HG03159 (cell line): Measurements from ENCODE around the gene CSMD2.

Source experiments
- ATAC-seq: cut with Tn5 transposase; IDR thresholded peaks from one replicate; pipeline ENCODE4 v1.9.1; 2021; ENCODE audit warnings: mild to moderate bottlenecking, moderate library complexity; ENCODE audit not compliant: unreplicated experiment

The CSMD2 gene

DNA sequence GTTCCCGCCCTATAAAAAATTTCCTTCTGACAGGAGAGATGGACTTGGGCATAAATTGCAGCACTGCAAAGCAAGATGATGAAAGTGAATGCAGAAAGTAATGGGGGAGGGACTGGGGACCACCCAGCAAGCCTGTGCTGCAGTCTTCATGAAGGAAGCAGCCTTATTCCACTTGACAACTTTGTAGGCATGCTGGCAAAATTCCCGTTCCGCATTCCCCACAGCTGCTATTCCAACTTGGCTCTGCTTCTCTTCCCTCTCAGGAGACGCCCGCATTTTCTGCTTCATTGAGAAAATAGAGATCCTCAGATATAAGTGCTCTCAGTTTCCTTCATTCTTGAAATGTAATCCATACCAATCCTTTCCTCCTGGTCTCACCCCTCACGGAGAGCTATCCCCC is 298.7 kb downstream of the CSMD2 start:
- no peak for ATAC-seq

DNA sequence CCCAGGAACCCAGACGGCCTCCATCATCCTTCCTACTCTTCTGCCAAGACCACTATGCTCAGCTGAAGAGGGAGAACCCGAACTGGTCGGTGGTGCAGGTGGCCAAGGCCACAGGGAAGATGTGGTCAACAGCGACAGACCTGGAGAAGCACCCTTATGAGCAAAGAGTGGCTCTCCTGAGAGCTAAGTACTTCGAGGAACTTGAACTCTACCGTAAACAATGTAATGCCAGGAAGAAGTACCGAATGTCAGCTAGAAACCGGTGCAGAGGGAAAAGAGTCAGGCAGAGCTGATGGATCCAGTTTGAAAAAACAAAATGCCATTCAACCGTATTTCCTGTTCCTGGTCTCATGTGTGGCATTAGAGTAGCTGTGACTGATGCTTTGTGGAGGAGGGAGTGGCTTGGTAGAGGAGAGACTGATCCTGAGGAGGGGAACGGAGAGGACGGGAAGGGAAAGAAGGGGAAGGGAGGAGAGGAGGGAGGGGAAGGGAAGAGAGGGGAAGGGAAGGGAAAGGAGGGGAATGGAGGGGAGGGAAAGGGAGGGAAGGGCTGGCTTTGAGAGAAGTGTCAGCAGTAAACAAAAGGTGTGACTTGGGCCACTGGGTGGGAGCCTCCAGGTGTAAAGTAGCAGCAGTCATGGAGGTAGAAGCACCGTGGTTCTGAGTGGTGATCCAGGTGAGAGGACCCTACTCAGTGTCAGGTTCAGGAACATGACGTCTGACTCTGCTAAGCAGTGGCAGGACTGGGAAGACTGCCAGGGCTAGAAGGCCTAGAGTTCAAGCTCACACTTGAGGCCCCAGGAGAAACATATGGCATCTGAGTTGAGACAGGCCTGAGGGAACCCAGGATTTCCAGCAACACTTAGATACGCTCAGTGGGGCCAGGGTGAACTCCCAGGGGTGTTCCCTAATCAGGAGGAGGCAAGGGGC is 300.3 kb downstream of the CSMD2 start:
- ATAC-seq = no peak

DNA sequence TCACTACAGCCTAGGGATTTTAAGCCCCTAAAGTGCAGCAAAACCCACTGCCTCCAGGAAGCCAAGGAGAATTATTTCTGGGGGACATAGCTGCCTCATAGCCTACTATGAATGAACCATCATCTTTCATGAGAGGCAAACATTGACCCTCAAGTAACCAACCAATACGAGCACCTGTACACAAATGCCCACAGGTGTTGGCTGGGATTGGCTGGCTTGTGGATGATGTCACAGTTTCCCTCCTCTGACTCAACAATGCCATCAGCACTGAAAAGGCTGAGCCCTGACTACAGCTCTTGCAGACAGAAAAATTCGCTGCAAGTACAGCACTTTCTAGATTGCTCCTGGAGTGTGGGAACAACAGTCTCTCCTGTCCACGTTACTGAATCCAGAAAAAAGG is 301.3 kb downstream of the CSMD2 start, which contains the start of gene HMGB4:
HMGB4 (plus strand) TSS at position 301 of the 400 bp plus-strand sequence. CDS start 113 bp downstream, outside the sequence.
- no peak for ATAC-seq

DNA sequence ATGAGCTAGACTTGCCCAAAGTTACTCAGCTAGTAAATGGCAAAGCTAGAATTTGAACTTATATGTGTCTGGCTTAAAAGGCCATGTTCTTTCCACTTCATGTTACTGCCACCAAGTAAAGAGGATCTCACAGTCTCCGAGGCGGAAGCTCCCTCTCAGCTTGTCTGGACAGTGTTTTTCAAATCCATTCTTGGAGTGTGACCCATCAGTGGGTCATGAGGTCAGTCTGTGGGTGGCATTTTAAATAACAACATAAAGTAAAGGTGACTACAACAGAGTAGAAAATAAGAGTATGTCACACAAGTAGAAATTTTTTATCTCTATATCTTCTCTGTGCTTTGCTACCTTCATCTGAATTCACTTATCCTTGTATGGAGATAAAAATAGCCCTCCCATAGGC is 304.4 kb downstream of the CSMD2 start:
- no peak for ATAC-seq

DNA sequence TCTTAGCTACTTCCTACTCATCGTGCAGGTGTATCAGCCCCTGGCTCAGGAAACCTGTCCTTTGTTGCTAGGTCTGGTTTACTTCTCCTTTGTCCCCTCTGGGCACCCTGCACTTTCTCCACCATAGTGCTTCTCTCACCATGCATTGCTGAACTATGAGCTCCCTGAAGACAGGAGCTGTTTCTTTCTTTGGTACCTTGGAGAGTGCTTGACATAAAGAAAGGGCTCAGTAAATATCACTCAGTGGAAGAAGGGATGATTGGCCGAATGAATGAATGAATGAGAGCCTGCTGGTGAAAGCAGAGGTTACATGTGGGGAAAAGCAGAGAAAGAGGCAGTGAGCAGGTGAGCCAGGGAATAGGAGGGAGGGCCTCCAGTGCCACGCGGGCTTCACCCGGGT is 310.9 kb downstream of the CSMD2 start:
- no peak for ATAC-seq

DNA sequence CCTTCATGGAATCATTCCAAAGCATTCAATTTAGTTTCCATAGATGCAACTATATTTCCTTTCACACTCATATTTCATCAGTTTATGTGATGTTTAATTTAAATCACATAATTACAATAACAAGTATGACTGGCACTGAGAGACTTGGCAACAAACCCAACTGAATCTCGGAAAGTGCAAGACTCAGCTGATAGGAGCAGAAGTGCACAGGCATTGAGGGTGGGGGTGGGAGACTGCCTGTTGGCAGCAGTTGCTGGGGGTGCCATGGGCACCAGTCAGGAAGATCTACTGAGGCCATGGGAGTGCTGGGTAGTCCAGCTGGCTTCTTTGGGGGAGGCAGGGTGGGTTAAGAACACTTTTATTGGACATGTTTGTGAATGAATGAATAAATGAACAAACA is 311.6 kb downstream of the CSMD2 start:
- no peak for ATAC-seq

DNA sequence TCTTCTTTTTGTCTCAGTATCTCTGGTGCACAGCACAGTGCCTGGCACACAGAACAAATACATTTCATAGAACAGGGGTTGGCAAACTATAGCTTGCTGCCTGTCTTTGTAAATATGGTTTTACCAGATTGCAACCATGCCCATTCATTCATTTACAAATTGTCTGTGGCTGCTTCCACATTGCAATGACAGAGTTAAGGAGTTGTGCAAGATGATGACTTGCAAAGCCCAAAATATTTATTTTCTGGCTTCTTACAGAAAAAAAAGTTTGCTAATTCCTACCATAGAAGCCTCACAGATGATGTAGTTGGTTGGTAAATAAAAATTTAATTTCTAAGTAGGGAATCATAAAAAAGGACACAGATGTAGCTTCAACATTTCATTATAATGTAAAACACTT is 312.3 kb downstream of the CSMD2 start:
- ATAC-seq = no peak

DNA sequence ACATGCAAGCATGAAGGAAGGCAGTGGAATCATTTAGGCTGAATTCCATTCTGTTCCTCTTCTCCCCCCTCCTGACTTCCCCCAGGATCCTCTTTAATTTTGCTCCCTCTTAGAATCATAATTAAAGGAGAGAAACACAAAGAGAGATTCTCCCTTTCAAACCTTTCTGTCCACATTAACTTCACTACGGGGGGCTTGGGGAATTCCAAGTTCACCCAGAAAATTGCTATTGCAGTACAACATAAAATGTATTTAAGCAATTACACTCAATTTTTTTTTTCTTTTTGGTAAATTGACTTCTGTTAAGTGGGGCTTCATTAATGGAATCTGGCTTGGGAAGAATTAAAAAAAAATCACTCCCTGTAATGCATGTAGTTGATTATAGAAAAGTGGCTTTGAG is 314.5 kb downstream of the CSMD2 start:
- ATAC-seq = no peak

DNA sequence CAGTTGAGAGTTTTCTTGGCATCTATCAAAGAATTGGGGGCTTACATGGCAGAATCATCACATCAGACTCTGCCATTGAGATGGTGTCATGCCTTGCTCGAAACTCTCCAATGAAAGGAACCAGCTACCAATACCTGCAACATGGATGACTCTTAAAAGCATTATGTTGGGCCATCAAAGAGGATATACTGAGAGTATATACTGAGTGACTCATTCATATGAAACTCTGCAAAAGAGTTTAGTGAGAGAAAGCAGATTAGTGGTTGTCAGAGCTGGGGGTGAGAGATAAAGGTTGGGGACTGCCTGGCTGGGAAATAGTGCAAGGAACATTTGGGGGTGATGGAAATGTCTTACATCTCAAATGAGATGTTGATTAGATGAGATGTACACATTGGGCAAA is 315.8 kb downstream of the CSMD2 start:
- no peak for ATAC-seq

DNA sequence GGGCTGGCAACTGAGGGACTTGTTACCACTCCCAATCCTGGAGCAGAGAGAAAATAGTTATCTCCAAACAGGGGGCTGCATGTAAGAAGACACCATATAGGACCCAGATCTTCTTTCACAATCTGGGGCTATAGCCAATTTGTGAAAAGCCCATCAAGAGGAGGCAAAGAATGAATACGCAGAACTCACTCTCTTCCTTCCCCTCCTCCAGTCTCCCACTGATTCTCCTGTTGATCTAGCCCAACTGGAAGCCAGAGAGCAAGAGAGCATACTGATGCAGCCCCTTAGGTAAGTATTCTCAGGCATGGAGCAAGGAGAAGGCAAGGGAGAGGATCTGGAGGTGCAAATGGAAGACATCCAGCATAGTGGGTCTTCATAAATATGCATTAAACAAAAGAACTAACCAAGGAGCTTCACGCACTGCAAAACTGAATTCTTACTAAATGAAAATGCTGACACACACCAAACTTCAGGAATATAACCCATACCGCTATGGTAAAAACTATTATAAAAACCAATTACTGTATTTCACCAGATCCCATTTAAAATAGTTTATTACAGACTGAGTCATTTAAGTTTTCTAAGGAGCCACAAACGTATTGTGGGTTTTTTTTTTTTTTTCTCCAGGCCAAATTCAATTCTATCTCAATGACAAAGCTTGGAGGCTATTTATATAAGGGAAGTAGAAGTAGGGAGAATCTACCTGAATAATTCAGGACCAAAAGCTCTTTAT is 316.7 kb downstream of the CSMD2 start:
- no peak for ATAC-seq

DNA sequence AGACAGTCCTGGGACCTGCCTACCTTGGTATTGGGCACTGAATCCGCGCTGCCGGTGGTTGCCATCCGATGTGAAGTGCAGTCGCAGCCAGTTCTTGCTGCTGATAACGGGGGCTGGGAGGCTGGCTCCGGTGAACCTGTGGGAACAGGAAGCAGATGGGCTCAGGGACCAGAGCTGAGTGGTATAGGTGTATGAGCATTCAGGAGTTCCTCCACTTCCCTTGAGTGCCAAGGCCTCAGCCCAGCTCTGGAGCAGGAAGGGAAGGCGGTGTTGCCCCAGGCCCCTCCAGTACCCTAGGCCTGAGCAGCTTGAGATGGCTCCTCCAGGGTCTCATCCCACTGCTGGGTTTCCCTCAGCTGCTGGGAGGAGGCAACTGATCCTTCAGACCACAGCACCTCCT is 318.2 kb downstream of the CSMD2 start:
- ATAC-seq = no peak

DNA sequence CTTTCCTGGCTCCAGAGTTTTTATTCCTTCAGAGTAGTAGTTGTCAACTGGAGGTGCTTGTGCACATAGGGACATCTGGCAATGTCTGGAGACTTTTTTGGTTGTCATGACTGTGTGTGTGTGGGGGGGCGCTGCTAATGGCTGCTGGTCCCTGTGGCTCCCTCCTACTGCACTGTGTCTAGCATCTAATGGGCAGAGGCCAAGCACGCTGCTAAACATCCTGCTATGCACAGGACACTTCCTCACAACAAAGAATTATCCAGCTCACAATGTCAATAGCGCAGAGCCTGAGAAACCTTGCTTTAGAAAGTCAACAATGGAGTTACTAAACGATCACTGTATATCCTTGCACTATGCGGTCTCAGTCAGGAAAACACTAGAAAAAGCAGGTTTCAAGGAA is 320.9 kb downstream of the CSMD2 start:
- ATAC-seq = no peak

DNA sequence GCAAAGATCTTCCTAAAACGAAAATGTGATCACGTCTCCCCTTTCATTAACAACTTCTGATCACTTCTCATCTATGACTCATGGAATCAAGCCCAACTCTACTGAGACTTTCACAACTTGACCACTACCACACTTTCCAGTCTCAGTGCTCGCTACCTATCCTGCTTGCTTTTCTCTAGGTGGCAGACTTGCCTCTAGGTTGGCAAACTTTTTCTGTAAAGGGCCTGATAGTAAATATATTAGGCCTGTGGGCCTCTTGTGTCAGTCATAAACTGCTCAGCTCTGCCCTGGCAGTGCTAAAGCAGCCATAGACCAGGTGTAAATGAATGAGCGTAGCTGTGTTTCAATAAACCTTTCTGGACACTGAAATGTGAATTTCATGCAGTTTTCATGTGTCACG is 322.7 kb downstream of the CSMD2 start:
- ATAC-seq = no peak

DNA sequence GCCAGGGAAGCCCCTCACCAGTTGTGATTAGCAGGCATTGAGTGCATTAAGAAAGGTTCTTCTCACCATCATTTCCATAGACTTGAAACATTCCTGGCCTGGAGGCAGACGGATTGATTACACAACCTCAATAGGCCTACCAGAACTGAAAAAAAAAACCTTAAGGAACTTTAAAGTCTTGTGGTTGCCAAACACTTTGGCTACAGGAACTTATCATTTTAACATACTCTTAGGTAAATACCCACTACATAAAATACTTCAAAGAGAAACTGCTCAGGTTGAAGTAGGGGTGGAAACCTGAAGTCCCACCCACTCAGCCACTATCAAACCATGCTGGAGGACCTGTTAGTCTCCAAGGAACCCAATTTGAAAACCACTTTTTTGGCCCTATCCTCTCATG is 323.5 kb downstream of the CSMD2 start:
- ATAC-seq = no peak

DNA sequence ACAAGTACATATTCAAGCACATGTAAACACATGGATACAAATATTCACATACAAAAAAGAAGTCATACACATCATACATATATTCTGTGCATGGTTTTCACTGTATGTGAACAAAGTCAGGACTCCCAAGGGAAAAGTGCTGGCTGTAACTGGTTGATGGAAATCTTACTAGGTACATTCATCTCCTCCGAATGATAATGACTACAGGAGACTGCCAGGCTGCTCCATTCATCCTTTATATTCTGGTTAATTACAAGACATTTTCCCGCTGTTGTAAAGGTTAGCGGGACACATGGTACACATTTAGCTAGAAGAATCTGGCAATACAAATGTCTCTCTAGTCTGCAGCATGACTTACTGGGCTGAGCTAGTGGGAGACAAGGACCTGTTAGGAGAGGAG is 327.4 kb downstream of the CSMD2 start:
- ATAC-seq = no peak

DNA sequence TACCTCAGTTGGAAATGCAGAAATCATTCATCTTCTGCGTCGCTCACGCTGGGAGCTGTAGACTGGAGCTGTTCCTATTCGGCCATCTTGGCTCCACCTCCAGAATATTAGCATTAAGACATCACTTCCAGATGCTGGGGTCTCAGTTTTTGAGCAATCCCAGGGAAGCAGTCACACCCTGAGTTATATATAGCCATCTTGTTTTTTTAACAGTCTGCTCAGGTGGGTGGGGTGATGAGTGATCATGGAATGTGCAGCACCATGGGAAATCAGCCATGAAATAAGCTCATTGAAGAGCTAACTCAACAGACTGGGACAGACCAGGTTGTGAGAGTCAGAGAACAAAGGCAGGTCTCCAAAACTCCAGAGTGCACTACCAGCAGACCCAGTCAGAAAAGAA is 328.1 kb downstream of the CSMD2 start:
- no peak for ATAC-seq

DNA sequence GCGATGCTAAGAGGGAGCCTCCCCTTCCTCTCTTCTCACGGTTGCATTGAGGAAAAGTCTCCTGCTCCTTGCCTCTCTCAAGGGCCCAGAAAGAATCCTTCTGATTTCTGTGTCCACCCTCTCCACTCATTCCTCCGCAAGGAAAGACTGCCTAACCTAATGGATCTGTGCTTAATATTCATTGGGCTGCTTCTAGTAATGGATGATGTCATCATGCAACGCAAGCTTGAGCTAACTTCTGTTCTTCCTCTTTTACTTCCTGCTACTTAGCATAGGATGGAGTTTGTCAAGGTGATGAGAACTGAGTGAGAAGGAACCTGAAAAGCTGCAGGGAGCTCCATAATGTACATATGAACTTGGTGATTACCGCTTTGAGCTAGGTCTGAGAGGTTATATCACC is 336.4 kb downstream of the CSMD2 start:
- no peak for ATAC-seq

DNA sequence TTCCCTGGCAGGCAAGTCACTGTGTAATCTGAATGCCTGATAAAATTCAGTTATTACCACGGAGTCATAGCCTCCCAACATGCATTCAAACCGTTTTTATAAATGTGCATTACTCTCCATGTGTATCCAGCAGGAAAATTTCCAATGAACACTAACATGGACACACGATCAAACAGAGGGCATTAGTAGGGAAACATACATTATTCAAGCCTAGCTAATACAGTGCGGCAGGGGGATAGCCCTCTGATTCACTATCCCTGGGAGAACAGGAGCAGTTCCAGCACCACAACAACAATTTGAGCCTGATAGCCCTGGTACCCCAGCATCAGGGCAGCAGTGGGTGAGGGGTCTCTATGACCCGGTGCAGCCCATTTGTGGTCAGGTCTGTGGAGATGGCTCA is 337.0 kb downstream of the CSMD2 start:
- no peak for ATAC-seq

DNA sequence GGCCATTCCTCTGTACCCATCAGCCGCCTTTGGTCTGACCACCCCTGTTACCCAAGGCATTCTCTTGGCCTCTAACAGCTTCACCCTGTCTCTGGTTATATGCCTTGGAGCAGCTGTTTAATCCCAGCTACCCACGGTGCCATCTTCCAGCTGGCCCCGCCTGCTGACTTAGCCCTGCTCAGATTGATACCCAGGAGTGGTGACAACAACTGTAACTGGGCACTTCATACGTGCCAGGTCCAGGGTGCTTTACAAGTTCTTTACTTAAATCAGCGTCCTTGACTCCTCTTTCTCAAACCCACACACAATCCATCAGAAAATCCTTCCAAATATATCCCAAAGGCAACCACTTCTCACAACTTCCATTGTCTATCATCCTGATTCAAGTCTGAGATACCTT is 338.3 kb downstream of the CSMD2 start:
- no peak for ATAC-seq

DNA sequence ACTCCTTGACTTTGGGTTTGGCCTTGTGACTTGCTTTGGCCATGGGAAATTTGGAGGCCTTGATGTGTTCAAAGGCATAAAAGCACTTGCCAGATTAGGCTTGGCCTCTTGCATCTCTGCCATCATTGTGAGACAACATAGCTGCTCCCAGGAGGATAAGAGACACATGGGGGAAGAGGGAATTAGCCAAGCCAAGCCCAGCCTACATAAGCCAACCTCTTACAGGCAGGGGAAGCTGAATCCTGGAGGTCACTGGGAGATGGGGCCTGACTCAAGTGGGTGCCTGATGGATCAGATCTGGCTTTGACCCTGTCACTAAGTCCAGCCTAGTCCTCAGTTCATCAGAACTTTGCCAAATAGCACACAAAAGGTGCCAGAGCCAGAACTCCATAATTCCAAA is 338.7 kb downstream of the CSMD2 start:
- ATAC-seq = no peak

DNA sequence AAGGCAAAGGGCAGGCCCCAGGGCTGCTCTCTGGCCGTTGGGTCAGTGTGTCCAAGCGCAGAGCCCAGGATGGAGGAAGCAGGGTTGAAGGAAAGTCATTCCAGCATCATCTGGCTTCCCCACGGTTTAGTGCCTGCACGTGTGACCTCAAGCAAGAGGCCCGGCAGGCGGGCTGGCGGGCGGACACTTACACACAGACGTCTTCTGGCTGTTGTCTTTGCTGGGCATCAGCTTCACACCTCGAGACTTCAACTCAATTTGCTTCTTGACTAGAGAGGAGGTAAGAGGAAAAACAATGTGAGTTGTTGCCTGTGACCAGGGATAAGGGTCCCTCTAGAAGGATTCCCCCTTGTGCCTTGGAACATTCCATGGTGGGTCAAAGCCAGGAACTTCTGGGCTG is 339.5 kb downstream of the CSMD2 start:
- no peak for ATAC-seq

DNA sequence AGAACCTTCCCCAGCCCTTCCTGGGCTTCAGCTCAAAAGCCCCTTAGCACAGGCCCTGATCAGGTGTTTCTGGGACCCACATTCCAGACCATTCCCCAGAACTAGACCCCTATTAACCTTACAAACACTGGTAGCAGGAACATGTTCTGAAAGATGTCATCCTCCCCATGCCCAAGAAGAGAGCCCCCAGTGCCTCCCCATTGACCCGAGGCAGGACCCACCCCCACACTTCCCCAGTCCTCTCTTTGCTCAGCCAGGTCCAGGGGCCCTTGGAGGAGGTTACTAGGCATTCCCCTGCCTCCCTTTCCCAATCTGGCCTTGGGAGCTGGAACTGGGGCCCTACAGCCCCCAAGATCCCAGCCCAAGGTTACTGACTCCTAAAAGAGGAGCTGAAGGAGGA is 340.1 kb downstream of the CSMD2 start:
- no peak for ATAC-seq
